Parathyroid adenoma (tissue), 2 donors: ENCODE measurements around the gene TCF7L2.

Experiments
- H2AFZ ChIP-seq: fragments of 300-600 bp; sonication (generic); one replicate; pipeline ENCODE4 v1.7.0; 2017; ENCODE audit warnings: antibody characterized with exemption, mild to moderate bottlenecking
- H3K27ac ChIP-seq: fragments of 300-600 bp; sonication (generic); one replicate; pipeline ENCODE4 v1.7.0; 2017
- H3K27me3 ChIP-seq: fragments of 300-600 bp; sonication (generic); one replicate; pipeline ENCODE4 v1.7.0; 2017; ENCODE audit warnings: low read length; ENCODE audit not compliant: control insufficient read depth, insufficient read depth
- H3K36me3 ChIP-seq: fragments of 300-600 bp; sonication (generic); one replicate; pipeline ENCODE4 v1.7.0; 2017; ENCODE audit warnings: low read length; ENCODE audit not compliant: control insufficient read depth, insufficient read depth
- H3K4me1 ChIP-seq: fragments of 300-600 bp; sonication (generic); one replicate; pipeline ENCODE4 v1.7.0; 2017; ENCODE audit warnings: control low read depth
- H3K4me2 ChIP-seq: fragments of 300-600 bp; sonication (generic); one replicate; pipeline ENCODE4 v1.7.0; 2017; ENCODE audit warnings: low read length
- H3K4me3 ChIP-seq: fragments of 300-600 bp; sonication (generic); one replicate; pipeline ENCODE4 v1.7.0; 2017; ENCODE audit warnings: low read depth, low read length
- H3K79me2 ChIP-seq: fragments of 300-600 bp; sonication (generic); one replicate; pipeline ENCODE4 v1.7.0; 2017; ENCODE audit warnings: control low read depth
- H3K9ac ChIP-seq: fragments of 300-600 bp; sonication (generic); one replicate; pipeline ENCODE4 v1.7.0; 2017; ENCODE audit warnings: mild to moderate bottlenecking
- H3K9me3 ChIP-seq: fragments of 300-600 bp; sonication (generic); one replicate; pipeline ENCODE4 v1.7.0; 2017; ENCODE audit warnings: low read length; ENCODE audit not compliant: control insufficient read depth
- CTCF ChIP-seq: fragments of 300-600 bp; sonication (generic); IDR thresholded peaks from one replicate; pipeline ENCODE4 v1.7.0; 2017; ENCODE audit warnings: antibody characterized with exemption, mild to moderate bottlenecking
- donor health status: primary hyperparathyroidism.

The TCF7L2 gene

GRCh38 chr10:112957640-112958092 is 7.6 kb downstream of the TCF7L2 start:
- TF ChIP-seq CTCF = no peak
- no peaks in the 10 kb centered on the region for H3K79me2 ChIP-seq
- H3K4me1 ChIP-seq = peaks cover 8% of the 10 kb centered on the region
- H3K9ac ChIP-seq = no peak overlapping the region
- H3K27me3 ChIP-seq = no peaks in the 10 kb centered on the region
- no peak overlapping the region for H3K4me2 ChIP-seq
- H3K9me3 ChIP-seq = no peaks in the 10 kb centered on the region
- no peaks in the 10 kb centered on the region for H3K36me3 ChIP-seq
- H3K27ac ChIP-seq = no peak overlapping the region
- no peak overlapping the region for H3K4me3 ChIP-seq
- H2AFZ ChIP-seq = no peak overlapping the region

DNA sequence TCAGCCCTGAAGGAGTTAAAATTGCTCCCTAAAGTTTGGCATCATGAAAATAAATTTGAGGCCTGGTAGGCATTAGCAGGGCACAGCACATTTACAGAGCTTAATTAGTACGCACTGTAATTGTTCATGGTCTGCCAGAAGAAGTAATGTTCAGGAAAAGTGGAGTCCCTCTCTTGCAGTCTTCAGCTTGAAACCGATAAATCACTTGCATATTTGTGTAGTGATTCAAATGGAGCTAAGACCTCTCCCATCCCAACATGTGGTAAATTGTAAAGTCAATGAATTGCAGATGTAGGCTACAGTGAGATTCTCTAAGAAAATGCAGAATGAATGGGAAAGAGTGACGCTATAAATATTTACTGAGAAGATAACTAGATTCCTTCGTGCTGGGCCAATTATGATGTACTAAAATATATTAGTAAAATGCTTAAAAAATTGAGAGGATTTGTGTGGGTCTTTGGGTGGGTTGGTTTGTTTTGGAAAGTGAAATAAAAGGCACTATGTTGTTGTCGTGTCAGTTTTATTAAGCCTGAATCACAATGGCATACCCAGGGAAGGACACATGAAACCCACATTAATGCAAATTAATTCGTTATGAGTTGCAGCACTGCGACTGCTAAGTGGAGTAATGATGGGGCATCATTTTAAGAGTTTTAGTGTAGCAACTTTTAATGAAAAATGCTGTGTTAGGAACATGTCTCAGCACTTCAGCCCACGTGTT is 8.4 kb downstream of the TCF7L2 start:
- Histone ChIP-seq H2AFZ (no peak overlapping the region), H3K36me3 (no peaks in the 10 kb centered on the region), H3K27me3 (no peaks in the 10 kb centered on the region), H3K27ac (no peak overlapping the region), H3K9me3 (no peaks in the 10 kb centered on the region), H3K9ac (no peak overlapping the region), H3K4me2 (no peak overlapping the region), H3K79me2 (no peaks in the 10 kb centered on the region), H3K4me3 (no peak overlapping the region), H3K4me1 (peaks cover 4% of the 10 kb centered on the region)
- no peak for TF ChIP-seq CTCF

GRCh38 chr10:112959207-112959838 is 9.3 kb downstream of the TCF7L2 start:
- Histone ChIP-seq H3K79me2 (no peaks in the 10 kb centered on the region), H3K27ac (no peak overlapping the region), H3K4me3 (no peak overlapping the region), H3K27me3 (no peaks in the 10 kb centered on the region), H2AFZ (no peak overlapping the region), H3K9ac (no peak overlapping the region), H3K9me3 (no peaks in the 10 kb centered on the region), H3K4me2 (no peak overlapping the region), H3K36me3 (no peaks in the 10 kb centered on the region), H3K4me1 (peaks cover 4% of the 10 kb centered on the region)
- no peak for TF ChIP-seq CTCF

DNA sequence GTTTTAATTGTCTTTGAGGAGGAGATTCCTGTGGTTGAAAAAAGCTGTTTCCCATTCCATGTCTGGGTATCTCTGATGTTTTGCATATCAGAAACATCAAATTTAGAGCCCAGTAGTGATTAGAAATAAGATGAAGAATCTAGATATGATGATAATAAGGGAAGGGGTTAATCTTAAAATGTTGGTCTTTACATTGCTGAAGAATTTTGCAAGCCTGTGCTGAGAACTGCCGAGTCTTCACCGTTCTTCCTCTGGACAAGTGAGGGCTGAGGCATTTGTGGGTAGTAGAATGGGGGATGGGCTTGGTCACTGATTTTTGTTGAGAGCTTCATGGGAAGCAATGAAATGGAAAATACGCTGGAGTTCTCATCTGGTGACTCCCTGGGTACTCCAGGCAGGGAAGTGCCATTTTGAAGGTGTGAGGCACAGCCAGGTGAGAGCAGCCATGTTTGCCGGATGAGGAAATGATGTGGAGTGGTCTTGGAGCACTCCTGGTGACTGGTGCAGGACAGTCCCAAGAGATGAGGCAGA is 10.2 kb downstream of the TCF7L2 start:
- no peak overlapping the region for H3K27ac ChIP-seq
- no peaks in the 10 kb centered on the region for H3K36me3 ChIP-seq
- no peak overlapping the region for H3K4me3 ChIP-seq
- H2AFZ ChIP-seq = no peak overlapping the region
- no peaks in the 10 kb centered on the region for H3K79me2 ChIP-seq
- H3K27me3 ChIP-seq = no peaks in the 10 kb centered on the region
- H3K4me2 ChIP-seq = no peak overlapping the region
- H3K9me3 ChIP-seq = no peaks in the 10 kb centered on the region
- TF ChIP-seq CTCF = no peak
- H3K9ac ChIP-seq = no peak overlapping the region
- H3K4me1 ChIP-seq = peaks cover 6% of the 10 kb centered on the region
